ENCODE data around the gene RABEP1.

RABEP1 gene

GRCh38 chr17:5410594-5411272, 128.6 kb downstream of the RABEP1 start:
- no peaks in the 10 kb centered on the region for H3K9me3 ChIP-seq
- no peak overlapping the region for H3K4me2 ChIP-seq
- no peaks in the 10 kb centered on the region for H3K27me3 ChIP-seq
- H3K36me3 ChIP-seq, result peaks cover 99% of the 10 kb centered on the region
- no peak overlapping the region for H3K27ac ChIP-seq
- no peaks in the 10 kb centered on the region for H3K4me1 ChIP-seq
- no peak overlapping the region for H3K4me3 ChIP-seq
- H3K9ac ChIP-seq, result no peak overlapping the region
- H4K20me1 ChIP-seq, result peaks cover 87% of the 10 kb centered on the region
- TF ChIP-seq Cebpa-rat (IDR thresholded peaks at IDR 0.05), result no peak

GRCh38 chr17:5413682-5414081, 131.6 kb downstream of the RABEP1 start:
- no peak overlapping the region for H3K9ac ChIP-seq
- no peaks in the 10 kb centered on the region for H3K9me3 ChIP-seq
- no peak overlapping the region for H3K4me3 ChIP-seq
- TF ChIP-seq Cebpa-rat (IDR thresholded peaks at IDR 0.05), result no peak
- no peaks in the 10 kb centered on the region for H3K27me3 ChIP-seq
- H4K20me1 ChIP-seq, result peaks cover 89% of the 10 kb centered on the region
- no peak overlapping the region for H3K4me2 ChIP-seq
- peaks cover 91% of the 10 kb centered on the region for H3K36me3 ChIP-seq
- no peak overlapping the region for H3K27ac ChIP-seq
- peaks cover 22% of the 10 kb centered on the region for H3K4me1 ChIP-seq

GRCh38 chr17:5416901-5417300, 134.8 kb downstream of the RABEP1 start:
- H3K4me1 ChIP-seq, result peaks cover 35% of the 10 kb centered on the region
- no peaks in the 10 kb centered on the region for H3K27me3 ChIP-seq
- peaks cover 60% of the 10 kb centered on the region for H4K20me1 ChIP-seq
- peak overlapping the region; percentile 95 for H3K4me2 ChIP-seq
- H3K36me3 ChIP-seq, result peaks cover 67% of the 10 kb centered on the region
- peak overlapping the region; percentile 48; the same call in 1 of the 2 replicates for H3K9ac ChIP-seq
- 0 out of 2 replicates have a peak overlapping the region, but pooled peaks have one; percentile 80 for H3K4me3 ChIP-seq
- no peak for TF ChIP-seq Cebpa-rat (IDR thresholded peaks at IDR 0.05)
- no peaks in the 10 kb centered on the region for H3K9me3 ChIP-seq
- 0 out of 2 replicates have a peak overlapping the region, but pooled peaks have one; percentile 18 for H3K27ac ChIP-seq

- Histone ChIP-seq H4K20me1 (peaks cover 58% of the 10 kb centered on the region), H3K4me3 (peak overlapping the region; percentile 80), H3K4me1 (peaks cover 47% of the 10 kb centered on the region), H3K36me3 (peaks cover 67% of the 10 kb centered on the region), H3K9me3 (no peaks in the 10 kb centered on the region), H3K9ac (peak overlapping the region; percentile 93), H3K27ac (peak overlapping the region; percentile 94), H3K27me3 (no peaks in the 10 kb centered on the region), H3K4me2 (peak overlapping the region; percentile 95)
- TF ChIP-seq Cebpa-rat (IDR thresholded peaks at IDR 0.05), result no peak
Measured at GRCh38 chr17:5418858-5419355, 136.8 kb downstream of the RABEP1 start.

- Histone ChIP-seq H3K36me3 (peaks cover 67% of the 10 kb centered on the region), H4K20me1 (peaks cover 58% of the 10 kb centered on the region)
Measured at GRCh38 chr17:5419356-5419958, 137.4 kb downstream of the RABEP1 start, which contains the start of gene NUP88. Gene NUP88, minus strand, starts transcription at chr17:5419662. Its CDS starts 12 bp downstream, at chr17:5419650.

GRCh38 chr17:5419959-5420653, 138.0 kb downstream of the RABEP1 start, which contains the start of gene RPAIN:
Gene RPAIN, plus strand, starts transcription at chr17:5420182. Its CDS starts 29 bp downstream, at chr17:5420211.
- H3K36me3 ChIP-seq, result peaks cover 67% of the 10 kb centered on the region
- H3K27me3 ChIP-seq, result no peaks in the 10 kb centered on the region
- H4K20me1 ChIP-seq, result peaks cover 61% of the 10 kb centered on the region

More at GRCh38 chr17:5419356-5419958, 137.4 kb downstream of the RABEP1 start, which contains the start of gene NUP88:
- Histone ChIP-seq H3K4me1 (peaks cover 47% of the 10 kb centered on the region), H3K9me3 (no peaks in the 10 kb centered on the region), H3K27ac (peak within 1 kb of the TSS; percentile 94), H3K27me3 (no peaks in the 10 kb centered on the region), H3K9ac (peak within 1 kb of the TSS; percentile 93), H3K4me3 (peak within 1 kb of the TSS; percentile 80), H3K4me2 (peak within 1 kb of the TSS; percentile 95)
- TF ChIP-seq Cebpa-rat (IDR thresholded peaks at IDR 0.05), result no peak

GRCh38 chr17:5422505-5422904, 140.4 kb downstream of the RABEP1 start:
- Histone ChIP-seq H3K4me1 (peaks cover 34% of the 10 kb centered on the region), H3K9ac (no peak overlapping the region), H3K27ac (no peak overlapping the region), H3K4me2 (0 out of 2 replicates have a peak overlapping the region, but pooled peaks have one; percentile 78), H4K20me1 (peaks cover 44% of the 10 kb centered on the region), H3K4me3 (no peak overlapping the region), H3K27me3 (no peaks in the 10 kb centered on the region), H3K36me3 (peaks cover 67% of the 10 kb centered on the region), H3K9me3 (no peaks in the 10 kb centered on the region)
- TF ChIP-seq Cebpa-rat (IDR thresholded peaks at IDR 0.05), result no peak

More at GRCh38 chr17:5419959-5420653, 138.0 kb downstream of the RABEP1 start, which contains the start of gene RPAIN:
- Histone ChIP-seq H3K9ac (peak within 1 kb of the TSS; percentile 93), H3K4me3 (peak within 1 kb of the TSS; percentile 80), H3K4me2 (peak within 1 kb of the TSS; percentile 95), H3K9me3 (no peaks in the 10 kb centered on the region), H3K4me1 (peaks cover 47% of the 10 kb centered on the region), H3K27ac (peak within 1 kb of the TSS; percentile 94)
- no peak for TF ChIP-seq Cebpa-rat (IDR thresholded peaks at IDR 0.05)

- Histone ChIP-seq H3K4me1 (peaks cover 25% of the 10 kb centered on the region), H4K20me1 (peaks cover 45% of the 10 kb centered on the region), H3K27me3 (no peaks in the 10 kb centered on the region), H3K27ac (no peak overlapping the region), H3K9me3 (no peaks in the 10 kb centered on the region), H3K4me3 (no peak overlapping the region), H3K4me2 (no peak overlapping the region), H3K36me3 (peaks cover 87% of the 10 kb centered on the region), H3K9ac (no peak overlapping the region)
- no peak for TF ChIP-seq Cebpa-rat (IDR thresholded peaks at IDR 0.05)
Measured at GRCh38 chr17:5424909-5425308, 142.8 kb downstream of the RABEP1 start.

- H3K27me3 ChIP-seq, result no peaks in the 10 kb centered on the region
- H3K36me3 ChIP-seq, result peaks cover 96% of the 10 kb centered on the region
- no peak for TF ChIP-seq Cebpa-rat (IDR thresholded peaks at IDR 0.05)
- peaks cover 23% of the 10 kb centered on the region for H3K4me1 ChIP-seq
- no peak overlapping the region for H3K4me3 ChIP-seq
- no peak overlapping the region for H3K27ac ChIP-seq
- no peak overlapping the region for H3K9ac ChIP-seq
- peaks cover 53% of the 10 kb centered on the region for H4K20me1 ChIP-seq
- H3K9me3 ChIP-seq, result no peaks in the 10 kb centered on the region
- H3K4me2 ChIP-seq, result no peak overlapping the region
Measured at GRCh38 chr17:5425826-5426225, 143.7 kb downstream of the RABEP1 start.
